GM23338 (cell line): Measurements from ENCODE around the gene CPD. TPM values are rescaled to one million over a fixed set of nuclear protein-coding genes. Genes with fewer than 3 reads are reported as not detected.
A peak's percentile ranks its signal among the peaks of the same experiment; 100 is the strongest.

ENCODE experiments used
- ATAC-seq: fragments of 200-7000 bp; cut with Tn5 transposase; 3 replicates; pipeline ENCODE4 v1.9.1; 2020
- DNase-seq: peaks from one replicate; pipeline ENCODE4 v3.0.0-alpha.2; 2015; ENCODE audit warnings: low spot score
- H2AFZ ChIP-seq: fragments of 200-600 bp; sonication (generic); 2 replicates; pipeline ENCODE4 v1.8.0; 2016; ENCODE audit warnings: antibody characterized with exemption, mild to moderate bottlenecking, moderate library complexity
- H3F3A ChIP-seq: fragments of 200-600 bp; sonication (generic); replicated peaks from 2 replicates; pipeline ENCODE4 v1.8.0; 2017; ENCODE audit warnings: antibody characterized with exemption, mixed run types, low read depth
- H3K27ac ChIP-seq: fragments of 200-600 bp; sonication (generic); 2 replicates; pipeline ENCODE4 v1.6.1; 2016; ENCODE audit warnings: low read depth
- H3K27me3 ChIP-seq: fragments of 200-600 bp; sonication (generic); 2 replicates; pipeline ENCODE4 v1.8.0; 2016; ENCODE audit warnings: mild to moderate bottlenecking, mixed run types, moderate library complexity; ENCODE audit not compliant: insufficient read depth
- H3K36me3 ChIP-seq: fragments of 200-600 bp; sonication (generic); 2 replicates; pipeline ENCODE4 v1.8.0; 2016; ENCODE audit warnings: mild to moderate bottlenecking; ENCODE audit not compliant: insufficient read depth
- H3K4me1 ChIP-seq: fragments of 200-600 bp; sonication (generic); 2 replicates; pipeline ENCODE4 v1.8.0; 2016; ENCODE audit warnings: mild to moderate bottlenecking, moderate library complexity; ENCODE audit not compliant: insufficient read depth
- H3K4me2 ChIP-seq: fragments of 200-600 bp; sonication (generic); 2 replicates; pipeline ENCODE4 v1.7.1; 2017; ENCODE audit warnings: mixed run types
- H3K4me3 ChIP-seq: fragments of 200-600 bp; sonication (generic); 2 replicates; pipeline ENCODE4 v1.6.1; 2016; ENCODE audit warnings: mixed run types
- H3K79me2 ChIP-seq: fragments of 200-600 bp; sonication (generic); replicated peaks from 2 replicates; pipeline ENCODE4 v1.8.0; 2017; ENCODE audit warnings: mild to moderate bottlenecking; ENCODE audit not compliant: insufficient read depth
- H3K9me2 ChIP-seq: fragments of 200-600 bp; sonication (generic); 2 replicates; pipeline ENCODE4 v1.8.0; 2017; ENCODE audit not compliant: insufficient read depth
- H4K20me1 ChIP-seq: fragments of 200-600 bp; sonication (generic); replicated peaks from 2 replicates; pipeline ENCODE4 v1.8.0; 2017; ENCODE audit warnings: mild to moderate bottlenecking; ENCODE audit not compliant: insufficient read depth
- H3K27ac Mint-ChIP-seq: 2 replicates; pipeline ENCODE4 v1.8.0; 2020; ENCODE audit warnings: inconsistent platforms, mild to moderate bottlenecking, moderate library complexity, mixed read lengths
- H3K27me3 Mint-ChIP-seq: 3 replicates; pipeline ENCODE4 v1.8.0; 2022; ENCODE audit warnings: low read depth, mild to moderate bottlenecking, moderate library complexity, mixed read lengths, inconsistent platforms; ENCODE audit not compliant: insufficient read depth, poor library complexity
- H3K36me3 Mint-ChIP-seq: 3 replicates; pipeline ENCODE4 v1.8.0; 2021; ENCODE audit warnings: low read depth, mild to moderate bottlenecking, inconsistent platforms, moderate library complexity, mixed read lengths
- H3K4me1 Mint-ChIP-seq: 3 replicates; pipeline ENCODE4 v1.8.0; 2020; ENCODE audit warnings: mild to moderate bottlenecking, inconsistent platforms, mixed read lengths
- H3K4me3 Mint-ChIP-seq: 3 replicates; pipeline ENCODE4 v1.8.0; 2021; ENCODE audit warnings: moderate library complexity, mild to moderate bottlenecking, inconsistent platforms, mixed read lengths
- H3K9me3 Mint-ChIP-seq: 3 replicates; pipeline ENCODE4 v1.8.0; 2020; ENCODE audit warnings: moderate library complexity, mild to moderate bottlenecking, inconsistent platforms, mixed read lengths
- CREB1 ChIP-seq: fragments of 250-450 bp; sonication (Bioruptor Pico); IDR thresholded peaks from 2 replicates; pipeline ENCODE4 v1.5.0; 2020; ENCODE audit warnings: low read depth, mild to moderate bottlenecking, moderate library complexity
- EZH2 ChIP-seq: fragments of 200-600 bp; sonication (generic); IDR thresholded peaks from one replicate; pipeline ENCODE4 v1.8.0; 2017; ENCODE audit warnings: antibody characterized with exemption, mild to moderate bottlenecking, low read depth; ENCODE audit not compliant: unreplicated experiment
- EZH2phosphoT487 ChIP-seq: fragments of 200-600 bp; sonication (generic); IDR thresholded peaks from one replicate; pipeline ENCODE4 v1.8.1; 2018; ENCODE audit warnings: antibody characterized with exemption; ENCODE audit not compliant: unreplicated experiment
- JUNB ChIP-seq: IDR thresholded peaks from one replicate; pipeline ENCODE4 v1.6.1; 2016; ENCODE audit warnings: antibody characterized with exemption; ENCODE audit not compliant: unreplicated experiment
- NANOG ChIP-seq: IDR thresholded peaks from 2 replicates; pipeline ENCODE4 v1.6.1; 2016; ENCODE audit warnings: antibody characterized with exemption, borderline replicate concordance
- POLR2AphosphoS5 ChIP-seq: IDR thresholded peaks from 2 replicates; pipeline ENCODE4 v1.6.1; 2016; ENCODE audit warnings: antibody characterized with exemption, low read depth
- STAT1 ChIP-seq: IDR thresholded peaks from one replicate; pipeline ENCODE4 v1.6.1; 2016; ENCODE audit warnings: antibody characterized with exemption; ENCODE audit not compliant: unreplicated experiment
- ZNF114 ChIP-seq: fragments of 250-450 bp; sonication (Bioruptor Pico); IDR thresholded peaks from 2 replicates; pipeline ENCODE4 v1.5.0; 2020; ENCODE audit warnings: mild to moderate bottlenecking, moderate library complexity
- ZNF331 ChIP-seq: fragments of 250-450 bp; sonication (Bioruptor Pico); IDR thresholded peaks from 2 replicates; pipeline ENCODE4 v1.5.0; 2020; ENCODE audit warnings: low read depth, mild to moderate bottlenecking, moderate library complexity
- ZNF462 ChIP-seq: fragments of 250-450 bp; sonication (Bioruptor Pico); IDR thresholded peaks from 2 replicates; pipeline ENCODE4 v1.5.0; 2020; ENCODE audit warnings: mild to moderate bottlenecking, moderate library complexity
- polyA plus RNA-seq: library from polyadenylated mRNA; unstranded; fragments of >200 nt; fragmentation: Nextera tagmentation; extraction: Ambion mirVana; gene quantifications from 2 replicates; pipeline ENCODE4 v1.2.1, GENCODE V29; 2016
- total RNA-seq: library from RNA; depleted of rRNA; stranded (reverse); fragments of >200 nt; shearing (Covaris generic); gene quantifications from 2 replicates; pipeline ENCODE4 v1.2.3, GENCODE V29; 2014
- TF ChIP-seq, protein P1 (sequence below), 2 experiments: fragments of 200-600 bp in 1 of 2; sonication (generic) in 1 of 2; conservative IDR thresholded peaks; 2 replicates each; pipeline versions ENCODE4 v1.5.1 to v1.6.1; 2016 to 2017; ENCODE audit warnings: antibody characterized with exemption in 2 of 2, low read depth in 2 of 2, mild to moderate bottlenecking in 2 of 2, moderate library complexity in 1 of 2
- TF ChIP-seq, protein P2 (sequence below): IDR thresholded peaks from one replicate; pipeline ENCODE4 v1.6.1; 2018; ENCODE audit warnings: antibody characterized with exemption; ENCODE audit not compliant: unreplicated experiment
- TF ChIP-seq, protein P3 (sequence below): IDR thresholded peaks from 2 replicates; pipeline ENCODE4 v1.6.1; 2016; ENCODE audit warnings: antibody characterized with exemption

CPD gene
- total and polyA plus RNA-seq, 2 experiments from 2014 or later, result 6.2 to 57.8 TPM

DNA sequence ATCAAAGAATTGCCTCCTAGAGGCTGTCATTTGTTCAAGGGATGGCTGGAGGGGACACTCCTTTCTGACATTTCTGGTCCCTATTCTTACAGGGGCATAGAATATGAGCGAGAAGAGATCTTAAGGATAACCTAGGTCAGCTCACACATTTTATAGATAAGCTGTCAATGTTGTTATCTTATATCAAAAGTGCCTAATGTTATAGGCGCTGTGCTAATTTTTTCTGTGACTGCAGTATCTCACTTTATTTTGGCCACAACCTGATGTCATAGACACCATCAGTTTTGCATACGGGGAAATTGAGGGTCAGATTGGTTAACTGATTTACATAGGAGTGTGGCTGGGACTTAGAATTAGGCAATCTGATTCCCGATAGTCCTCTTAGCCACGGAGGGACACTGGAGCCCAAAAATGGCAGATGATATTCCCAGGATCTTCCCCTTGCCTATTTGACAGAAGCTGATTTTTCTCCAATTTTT lies 1.2 kb downstream of the CPD start:
- H3K27me3 ChIP-seq, result peaks cover 48% of the 10 kb centered on the region
- no peaks in the 10 kb centered on the region for H3F3A ChIP-seq
- TF ChIP-seq EZH2, result no peak
- no peak for TF ChIP-seq JUNB
- no peak for TF ChIP-seq EZH2phosphoT487
- TF ChIP-seq, protein P1, sequence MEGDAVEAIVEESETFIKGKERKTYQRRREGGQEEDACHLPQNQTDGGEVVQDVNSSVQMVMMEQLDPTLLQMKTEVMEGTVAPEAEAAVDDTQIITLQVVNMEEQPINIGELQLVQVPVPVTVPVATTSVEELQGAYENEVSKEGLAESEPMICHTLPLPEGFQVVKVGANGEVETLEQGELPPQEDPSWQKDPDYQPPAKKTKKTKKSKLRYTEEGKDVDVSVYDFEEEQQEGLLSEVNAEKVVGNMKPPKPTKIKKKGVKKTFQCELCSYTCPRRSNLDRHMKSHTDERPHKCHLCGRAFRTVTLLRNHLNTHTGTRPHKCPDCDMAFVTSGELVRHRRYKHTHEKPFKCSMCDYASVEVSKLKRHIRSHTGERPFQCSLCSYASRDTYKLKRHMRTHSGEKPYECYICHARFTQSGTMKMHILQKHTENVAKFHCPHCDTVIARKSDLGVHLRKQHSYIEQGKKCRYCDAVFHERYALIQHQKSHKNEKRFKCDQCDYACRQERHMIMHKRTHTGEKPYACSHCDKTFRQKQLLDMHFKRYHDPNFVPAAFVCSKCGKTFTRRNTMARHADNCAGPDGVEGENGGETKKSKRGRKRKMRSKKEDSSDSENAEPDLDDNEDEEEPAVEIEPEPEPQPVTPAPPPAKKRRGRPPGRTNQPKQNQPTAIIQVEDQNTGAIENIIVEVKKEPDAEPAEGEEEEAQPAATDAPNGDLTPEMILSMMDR (conservative IDR thresholded peaks at IDR 0.05; ENCODE audit: low read depth in 2 of 2), result no peak
- no peak for TF ChIP-seq NANOG
- TF ChIP-seq, protein P2, sequence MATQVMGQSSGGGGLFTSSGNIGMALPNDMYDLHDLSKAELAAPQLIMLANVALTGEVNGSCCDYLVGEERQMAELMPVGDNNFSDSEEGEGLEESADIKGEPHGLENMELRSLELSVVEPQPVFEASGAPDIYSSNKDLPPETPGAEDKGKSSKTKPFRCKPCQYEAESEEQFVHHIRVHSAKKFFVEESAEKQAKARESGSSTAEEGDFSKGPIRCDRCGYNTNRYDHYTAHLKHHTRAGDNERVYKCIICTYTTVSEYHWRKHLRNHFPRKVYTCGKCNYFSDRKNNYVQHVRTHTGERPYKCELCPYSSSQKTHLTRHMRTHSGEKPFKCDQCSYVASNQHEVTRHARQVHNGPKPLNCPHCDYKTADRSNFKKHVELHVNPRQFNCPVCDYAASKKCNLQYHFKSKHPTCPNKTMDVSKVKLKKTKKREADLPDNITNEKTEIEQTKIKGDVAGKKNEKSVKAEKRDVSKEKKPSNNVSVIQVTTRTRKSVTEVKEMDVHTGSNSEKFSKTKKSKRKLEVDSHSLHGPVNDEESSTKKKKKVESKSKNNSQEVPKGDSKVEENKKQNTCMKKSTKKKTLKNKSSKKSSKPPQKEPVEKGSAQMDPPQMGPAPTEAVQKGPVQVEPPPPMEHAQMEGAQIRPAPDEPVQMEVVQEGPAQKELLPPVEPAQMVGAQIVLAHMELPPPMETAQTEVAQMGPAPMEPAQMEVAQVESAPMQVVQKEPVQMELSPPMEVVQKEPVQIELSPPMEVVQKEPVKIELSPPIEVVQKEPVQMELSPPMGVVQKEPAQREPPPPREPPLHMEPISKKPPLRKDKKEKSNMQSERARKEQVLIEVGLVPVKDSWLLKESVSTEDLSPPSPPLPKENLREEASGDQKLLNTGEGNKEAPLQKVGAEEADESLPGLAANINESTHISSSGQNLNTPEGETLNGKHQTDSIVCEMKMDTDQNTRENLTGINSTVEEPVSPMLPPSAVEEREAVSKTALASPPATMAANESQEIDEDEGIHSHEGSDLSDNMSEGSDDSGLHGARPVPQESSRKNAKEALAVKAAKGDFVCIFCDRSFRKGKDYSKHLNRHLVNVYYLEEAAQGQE, result no peak
- TF ChIP-seq ZNF462 (CRISPR knock-in tag), result no peak
- no peak for TF ChIP-seq POLR2AphosphoS5
- TF ChIP-seq ZNF331 (CRISPR knock-in tag), result no peak
- TF ChIP-seq CREB1 (CRISPR knock-in tag), result no peak
- TF ChIP-seq STAT1, result no peak
- TF ChIP-seq, protein P3, sequence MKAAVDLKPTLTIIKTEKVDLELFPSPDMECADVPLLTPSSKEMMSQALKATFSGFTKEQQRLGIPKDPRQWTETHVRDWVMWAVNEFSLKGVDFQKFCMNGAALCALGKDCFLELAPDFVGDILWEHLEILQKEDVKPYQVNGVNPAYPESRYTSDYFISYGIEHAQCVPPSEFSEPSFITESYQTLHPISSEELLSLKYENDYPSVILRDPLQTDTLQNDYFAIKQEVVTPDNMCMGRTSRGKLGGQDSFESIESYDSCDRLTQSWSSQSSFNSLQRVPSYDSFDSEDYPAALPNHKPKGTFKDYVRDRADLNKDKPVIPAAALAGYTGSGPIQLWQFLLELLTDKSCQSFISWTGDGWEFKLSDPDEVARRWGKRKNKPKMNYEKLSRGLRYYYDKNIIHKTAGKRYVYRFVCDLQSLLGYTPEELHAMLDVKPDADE, result no peak
- TF ChIP-seq ZNF114, result no peak
- DNase-seq (no peak), ATAC-seq (no peak)
- peak overlapping the region; percentile 61 for H3K4me3 ChIP-seq
- peak overlapping the region; percentile 87 for H3K4me2 ChIP-seq
- H3K9me3 Mint-ChIP-seq, result no peaks in the 10 kb centered on the region
- no peak overlapping the region for H2AFZ ChIP-seq
- H3K4me1 ChIP-seq, result peaks cover 58% of the 10 kb centered on the region
- H3K4me1 Mint-ChIP-seq, result peaks cover 60% of the 10 kb centered on the region
- H3K79me2 ChIP-seq, result peaks cover 49% of the 10 kb centered on the region
- no peaks in the 10 kb centered on the region; the same call in 2 of the 3 replicates for H3K36me3 Mint-ChIP-seq
- no peaks in the 10 kb centered on the region for H3K36me3 ChIP-seq
- H3K4me3 Mint-ChIP-seq, result peak overlapping the region; percentile 76
- no peak overlapping the region for H3K27ac ChIP-seq
- no peak overlapping the region for H3K27ac Mint-ChIP-seq
- H3K9me2 ChIP-seq, result no peaks in the 10 kb centered on the region
- peaks cover 12% of the 10 kb centered on the region for H4K20me1 ChIP-seq
- H3K27me3 Mint-ChIP-seq, result peaks cover 30% of the 10 kb centered on the region
